Fibroblast of skin of scalp (primary cell): Measurements from ENCODE around the gene PDGFRB.

Experiments
- DNase-seq: peaks from one replicate; pipeline ENCODE4 v3.0.0-alpha.2; 2013

The PDGFRB gene

GRCh38 chr5:150129813-150130492 lies 25.7 kb downstream of the PDGFRB start:
- peak; percentile 63 for DNase-seq

- DNase-seq = no peak
These were observed 26.2 kb downstream of the PDGFRB start for GRCh38 chr5:150129454-150129812.

GRCh38 chr5:150126921-150127265 lies 28.8 kb downstream of the PDGFRB start:
- no peak for DNase-seq

GRCh38 chr5:150126199-150126920 lies 29.3 kb downstream of the PDGFRB start:
- no peak for DNase-seq

GRCh38 chr5:150125334-150125733 lies 30.3 kb downstream of the PDGFRB start:
- no peak for DNase-seq

- DNase-seq = no peak
These were observed 31.0 kb downstream of the PDGFRB start for GRCh38 chr5:150124596-150124995.

- DNase-seq = no peak
These were observed 31.5 kb downstream of the PDGFRB start for GRCh38 chr5:150124111-150124557.

GRCh38 chr5:150123542-150123941 lies 32.1 kb downstream of the PDGFRB start:
- no peak for DNase-seq

- DNase-seq = no peak
These were observed 32.8 kb downstream of the PDGFRB start for GRCh38 chr5:150122536-150123481.

- no peak for DNase-seq
These were observed 33.5 kb downstream of the PDGFRB start for GRCh38 chr5:150122158-150122510.

GRCh38 chr5:150121448-150122157 lies 34.0 kb downstream of the PDGFRB start:
- DNase-seq = no peak

- DNase-seq = no peak
These were observed 34.8 kb downstream of the PDGFRB start for GRCh38 chr5:150120617-150121447.

GRCh38 chr5:150120062-150120441 lies 35.6 kb downstream of the PDGFRB start:
- DNase-seq = no peak

- DNase-seq = no peak
These were observed 36.1 kb downstream of the PDGFRB start for GRCh38 chr5:150119421-150120061.

GRCh38 chr5:150118561-150119229 lies 37.0 kb downstream of the PDGFRB start:
- no peak for DNase-seq

- no peak for DNase-seq
These were observed 37.6 kb downstream of the PDGFRB start for GRCh38 chr5:150117945-150118560.

- no peak for DNase-seq
These were observed 38.8 kb downstream of the PDGFRB start for GRCh38 chr5:150116667-150117400.

- no peak for DNase-seq
These were observed 40.8 kb downstream of the PDGFRB start for GRCh38 chr5:150114773-150115408.

- DNase-seq = no peak
These were observed 41.5 kb downstream of the PDGFRB start for GRCh38 chr5:150114102-150114641.
